HG02759 (cell line): Measurements from ENCODE around the gene FBXO5.
A peak's percentile ranks its signal among the peaks of the same experiment; 100 is the strongest.

Source experiments
- ATAC-seq: cut with Tn5 transposase; IDR thresholded peaks from one replicate; pipeline ENCODE4 v1.9.1; 2021; ENCODE audit warnings: mild to moderate bottlenecking, moderate library complexity; ENCODE audit not compliant: unreplicated experiment

Gene FBXO5

GRCh38 chr6:152952866-152953509, 29.9 kb downstream of the FBXO5 start:
- no peak for ATAC-seq

DNA sequence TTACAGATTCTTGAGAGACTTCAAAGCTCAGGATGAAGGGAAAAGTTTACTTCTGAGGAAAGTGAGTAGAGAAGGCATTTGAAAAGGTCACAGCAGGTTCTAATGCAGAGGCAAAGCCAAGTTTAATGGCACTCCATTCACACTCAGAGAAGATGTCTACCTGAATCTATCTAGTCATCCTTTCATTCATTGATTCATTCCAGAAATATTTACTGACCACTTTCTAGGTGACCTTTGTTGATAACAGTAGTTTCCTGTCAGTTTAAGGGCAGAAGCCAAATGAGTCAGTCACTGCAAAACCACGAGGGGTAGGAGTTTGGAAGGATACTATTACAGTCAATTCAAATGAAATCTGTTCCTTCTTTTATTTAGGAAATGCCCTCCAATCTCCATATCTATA, 30.8 kb downstream of the FBXO5 start:
- ATAC-seq, result no peak

GRCh38 chr6:152950240-152950639, 32.6 kb downstream of the FBXO5 start:
- no peak for ATAC-seq

DNA sequence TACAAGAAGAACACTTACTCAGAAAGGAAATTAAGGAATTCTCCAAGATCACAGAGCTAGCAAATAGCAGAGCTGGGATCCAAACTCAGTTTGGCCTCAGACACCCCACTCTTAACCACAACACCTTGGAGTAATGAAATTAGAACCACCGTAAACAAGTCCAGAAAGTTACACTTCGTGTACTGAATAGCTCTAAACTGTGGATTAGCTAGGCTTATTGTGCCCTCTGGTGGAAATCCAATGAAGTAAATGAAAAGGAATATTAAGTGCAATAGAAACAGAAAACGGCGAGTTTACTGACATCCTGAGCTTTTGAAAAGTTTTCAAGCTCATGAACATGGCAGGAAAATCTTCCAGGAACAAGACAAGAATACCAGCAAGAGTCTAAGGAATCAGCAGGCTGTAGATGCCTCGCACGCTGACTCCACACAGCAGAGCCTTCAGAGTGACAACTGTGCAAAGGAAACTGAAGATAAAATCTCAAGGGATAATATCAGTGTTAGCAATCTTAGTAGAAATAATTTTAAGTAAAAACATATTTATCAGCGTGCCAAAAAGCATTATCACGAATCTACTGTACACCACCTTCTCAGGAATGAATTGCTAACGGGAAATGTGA, 34.6 kb downstream of the FBXO5 start:
- peak; percentile 88 for ATAC-seq

GRCh38 chr6:152946995-152947394, 35.8 kb downstream of the FBXO5 start:
- no peak for ATAC-seq

DNA sequence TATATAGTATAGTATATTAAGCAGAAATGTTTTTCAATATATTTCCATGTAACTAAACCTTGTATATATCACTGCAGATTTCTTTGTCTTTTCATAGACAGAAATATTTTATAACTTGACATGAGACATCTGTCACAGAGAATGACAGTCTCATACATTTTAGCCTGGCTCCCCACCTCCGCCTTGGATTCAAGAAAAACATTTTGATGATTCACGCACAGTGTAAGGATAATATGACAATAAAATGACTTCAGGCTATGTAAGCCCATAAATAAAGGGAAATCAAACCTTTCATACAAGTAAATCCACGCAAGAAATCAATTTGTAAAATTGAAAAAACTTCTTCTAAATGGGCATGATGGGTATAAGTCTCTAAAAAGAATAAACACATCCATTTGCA, 36.4 kb downstream of the FBXO5 start:
- ATAC-seq, result no peak

- no peak for ATAC-seq
Observed at GRCh38 chr6:152943260-152943897, 39.5 kb downstream of the FBXO5 start.

DNA sequence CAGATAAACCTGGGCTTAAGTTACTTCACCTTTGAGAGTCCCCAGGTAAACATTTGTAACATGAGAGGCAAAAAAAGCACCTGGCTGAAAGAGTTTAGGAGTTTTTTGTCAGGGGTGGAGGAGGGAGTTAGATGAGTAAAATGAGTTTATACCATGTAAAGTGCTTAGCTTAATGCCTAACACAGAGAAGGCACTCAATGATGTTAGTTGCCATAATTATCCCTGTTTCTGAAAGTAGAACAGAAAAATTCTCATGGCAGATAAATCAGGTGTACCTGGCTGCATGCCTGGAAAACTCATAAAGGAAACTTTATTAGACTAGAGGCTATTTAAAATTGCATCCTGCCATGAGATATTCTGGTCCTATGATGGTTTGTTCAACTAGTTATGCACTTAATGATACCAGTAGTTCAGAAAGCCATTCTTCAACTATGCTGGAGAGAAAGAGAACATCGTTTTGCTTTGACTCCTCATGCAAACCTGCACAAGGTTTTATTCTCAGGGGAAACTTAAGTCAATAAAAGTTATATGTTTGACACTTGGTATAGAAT, 40.4 kb downstream of the FBXO5 start:
- ATAC-seq, result no peak

- no peak for ATAC-seq
Observed at GRCh38 chr6:152941746-152942145, 41.1 kb downstream of the FBXO5 start.

DNA sequence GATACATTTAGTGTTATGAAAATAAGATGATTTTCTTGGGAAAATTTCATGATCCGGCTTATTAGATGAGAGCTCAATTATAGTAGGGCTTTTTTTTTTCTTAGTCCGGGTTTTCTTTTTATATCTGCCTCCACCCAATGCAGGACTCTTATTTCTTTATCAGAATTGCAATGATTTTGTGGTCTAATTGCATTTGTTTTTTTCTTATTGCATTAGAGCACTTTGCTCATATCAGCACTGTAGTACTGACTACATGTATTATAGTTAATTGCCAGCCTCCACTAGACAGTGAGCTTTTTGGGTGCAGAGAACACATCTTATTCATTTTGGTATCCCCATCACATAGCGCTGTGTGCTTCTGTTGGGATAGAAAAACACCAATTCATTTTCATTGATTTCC, 50.0 kb downstream of the FBXO5 start:
- no peak for ATAC-seq

GRCh38 chr6:152922706-152923105, 60.1 kb downstream of the FBXO5 start:
- ATAC-seq, result no peak
